ENCODE measurements around the gene TUBGCP3. TPM values are rescaled to one million over a fixed set of nuclear protein-coding genes. Genes with fewer than 3 reads are reported as not detected.

TUBGCP3 gene
- total and polyA plus RNA-seq, 5 experiments from 2014 or later, result 8.5 to 48.6 (median 14.6) TPM

DNA sequence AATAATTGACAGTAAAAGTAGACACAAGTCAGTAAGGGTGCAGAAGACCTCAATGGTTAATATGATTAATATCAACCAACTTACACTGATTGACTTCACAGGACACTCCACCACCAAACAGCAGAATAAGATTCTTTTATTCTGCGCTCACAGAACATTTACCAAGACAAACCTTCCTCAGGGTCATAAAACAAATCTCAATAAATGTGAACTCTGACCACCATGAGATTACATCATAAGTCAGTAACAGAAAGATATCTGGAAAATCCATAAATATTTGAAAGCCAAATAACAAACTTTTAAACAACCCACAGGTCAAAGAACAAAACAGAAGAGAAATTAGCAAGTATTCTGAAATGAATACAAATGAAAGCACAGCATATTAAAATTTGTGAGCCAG is 112.1 kb downstream of the TUBGCP3 start:
- H3K4me1 Mint-ChIP-seq, result no peaks in the 10 kb centered on the region
- peaks cover 0 to 14% (median 8%) of the 10 kb centered on the region in 9 donors for H3K9me3 Mint-ChIP-seq
- POLR2A ChIA-PET, result interaction anchor here (0.7 kb wide), 1 partner anchor 697 kb away, joined by 3 read pairs; no protein-coding TSS in a partner anchor
- peaks cover 0 to 14% (median 0%) of the 10 kb centered on the region in 3 donors for H3K36me3 Mint-ChIP-seq
- ATAC-seq (no peak), DNase-seq (no peak)
- H3K27ac Mint-ChIP-seq, result no peak overlapping the region
- no peaks in the 10 kb centered on the region for H3K27me3 Mint-ChIP-seq
- no peak overlapping the region for H3K4me3 Mint-ChIP-seq

DNA sequence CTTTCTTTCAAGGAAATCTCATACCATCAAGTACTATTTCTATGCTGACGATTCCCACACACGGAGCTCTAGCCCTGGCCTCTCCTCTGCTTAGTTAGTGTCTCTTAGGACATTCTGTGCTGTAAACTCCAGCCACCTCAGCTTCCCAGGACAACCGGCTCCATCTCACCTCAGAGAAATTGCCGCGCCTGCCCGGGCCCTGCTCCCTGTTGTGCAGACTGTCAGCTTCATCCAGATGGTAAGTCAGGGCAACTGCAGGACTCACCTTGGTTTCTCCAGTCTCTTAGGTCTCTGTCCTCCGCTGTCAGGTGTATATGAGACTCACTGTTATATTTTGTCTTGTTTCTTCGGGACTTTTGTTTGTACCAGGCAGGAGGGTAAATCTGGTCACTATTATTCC is 113.1 kb downstream of the TUBGCP3 start:
- Mint-ChIP-seq H3K27me3 (no peaks in the 10 kb centered on the region), H3K4me3 (no peak overlapping the region), H3K27ac (peak overlapping the region in 1 of 10 donors; percentile 32), H3K4me1 (no peaks in the 10 kb centered on the region), H3K9me3 (peaks cover 0 to 14% (median 7%) of the 10 kb centered on the region in 9 donors), H3K36me3 (peaks cover 0 to 18% (median 0%) of the 10 kb centered on the region in 3 donors)
- POLR2A ChIA-PET, result no interaction called here
- no peak for DNase-seq
- ATAC-seq, result no peak

DNA sequence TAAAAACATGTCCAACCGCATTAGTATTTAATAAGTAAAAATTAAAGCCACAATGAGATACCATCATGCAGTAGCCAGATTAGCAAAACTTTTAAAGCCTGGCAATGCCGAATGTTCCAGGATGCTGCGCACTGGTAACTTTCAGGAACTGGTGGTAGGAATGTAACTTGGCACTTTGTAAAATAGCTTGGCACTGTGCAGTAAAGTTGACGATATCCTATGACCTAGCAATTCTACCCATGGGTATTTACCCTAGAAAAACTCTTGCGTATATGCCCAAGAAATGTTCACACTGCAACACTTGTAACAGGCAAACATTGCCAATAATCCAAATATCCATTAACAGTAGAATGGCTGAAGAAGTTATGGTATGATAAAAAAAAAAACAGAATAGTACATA is 114.1 kb downstream of the TUBGCP3 start:
- no peaks in the 10 kb centered on the region for H3K27me3 Mint-ChIP-seq
- ATAC-seq, result no peak
- H3K9me3 Mint-ChIP-seq, result peaks cover 0 to 14% (median 7%) of the 10 kb centered on the region in 9 donors
- H3K4me3 Mint-ChIP-seq, result no peak overlapping the region
- H3K36me3 Mint-ChIP-seq, result peaks cover 0 to 18% (median 0%) of the 10 kb centered on the region in 3 donors
- POLR2A ChIA-PET, result no interaction called here
- DNase-seq, result no peak
- no peaks in the 10 kb centered on the region for H3K4me1 Mint-ChIP-seq
- no peak overlapping the region for H3K27ac Mint-ChIP-seq

DNA sequence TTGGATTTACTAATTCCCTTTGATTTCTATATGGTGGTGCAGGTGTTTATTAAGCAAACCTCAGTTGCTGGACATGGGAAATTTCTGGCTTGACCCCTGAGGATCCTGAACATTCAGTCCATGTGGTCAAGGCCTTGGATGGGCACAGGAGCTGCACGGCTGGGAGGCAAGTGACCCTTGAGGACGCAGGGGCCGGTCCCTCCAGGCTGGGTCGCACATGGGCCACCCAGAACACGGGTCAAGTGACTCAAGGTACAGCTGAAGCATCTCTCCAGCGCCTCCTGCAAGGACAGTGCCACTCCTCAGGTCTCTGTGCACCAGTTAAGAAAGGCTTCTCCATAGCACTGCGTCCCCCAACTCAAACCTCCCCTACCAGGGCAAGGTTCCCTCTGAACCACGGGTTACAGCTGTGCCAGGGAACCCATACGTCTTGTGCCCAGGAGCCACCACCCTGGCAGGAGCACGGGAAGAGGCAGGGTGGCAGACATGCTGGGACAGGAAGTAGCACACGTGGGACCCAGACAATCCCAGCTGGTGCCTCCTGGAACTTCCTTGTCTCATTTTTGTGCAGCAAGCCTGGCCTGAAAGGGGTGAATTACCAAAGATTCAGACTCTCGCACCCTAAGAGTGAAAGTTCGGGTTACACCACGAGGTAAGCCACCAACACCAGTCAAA is 118.7 kb downstream of the TUBGCP3 start:
- no peak for ATAC-seq
- Mint-ChIP-seq H3K9me3 (peaks cover 0 to 14% (median 7%) of the 10 kb centered on the region in 9 donors), H3K27ac (no peak overlapping the region), H3K27me3 (no peaks in the 10 kb centered on the region), H3K4me1 (no peaks in the 10 kb centered on the region), H3K36me3 (peaks cover 0 to 18% (median 3%) of the 10 kb centered on the region in 3 donors), H3K4me3 (no peak overlapping the region)
- POLR2A ChIA-PET, result no interaction called here
- DNase-seq, result no peak

DNA sequence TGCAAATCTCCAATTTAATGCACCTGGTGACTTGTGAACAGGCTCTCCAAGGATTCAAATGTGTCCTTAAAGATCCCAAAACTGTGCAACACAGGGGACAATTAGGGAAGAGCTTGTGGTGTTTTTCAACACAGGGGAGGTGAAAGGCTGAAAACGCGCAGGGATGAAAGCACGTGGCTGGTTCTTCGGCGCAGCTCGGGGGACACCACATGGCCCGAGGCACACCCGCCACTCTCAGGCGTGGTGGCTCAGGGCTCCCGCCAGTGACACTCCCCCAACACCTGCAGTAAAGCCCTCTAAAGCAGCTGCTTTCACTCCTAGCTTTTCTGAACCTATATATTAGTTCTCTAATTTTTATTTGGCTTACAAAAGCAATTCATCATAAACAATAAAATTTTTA is 119.9 kb downstream of the TUBGCP3 start:
- Mint-ChIP-seq H3K27me3 (no peaks in the 10 kb centered on the region), H3K9me3 (peaks cover 0 to 16% (median 9%) of the 10 kb centered on the region in 9 donors), H3K27ac (no peak overlapping the region), H3K4me1 (no peaks in the 10 kb centered on the region), H3K36me3 (peaks cover 3 to 25% (median 3%) of the 10 kb centered on the region in 3 donors), H3K4me3 (no peak overlapping the region)
- POLR2A ChIA-PET, result no interaction called here
- ATAC-seq, result no peak
- DNase-seq, result no peak

DNA sequence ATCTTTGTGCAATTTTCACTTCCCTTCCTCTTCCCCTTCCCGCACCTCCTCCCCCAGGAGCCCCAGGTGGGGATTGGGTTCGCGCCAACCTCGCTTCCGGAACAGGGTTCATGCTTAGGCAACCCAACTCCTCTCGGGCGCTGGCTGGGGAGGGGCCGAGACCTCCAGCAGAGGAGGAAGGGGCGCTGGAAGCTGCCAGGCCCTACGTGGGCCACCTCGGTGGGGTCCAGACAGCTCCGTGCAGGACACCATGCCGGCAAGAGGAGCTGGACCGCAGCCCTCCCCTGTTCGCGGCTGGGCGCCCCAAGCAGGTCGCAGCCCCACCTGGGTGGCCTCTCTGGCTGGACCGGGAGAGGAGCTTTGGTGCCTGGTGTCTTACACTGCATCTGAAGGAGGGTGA is 120.7 kb downstream of the TUBGCP3 start:
- ATAC-seq, result no peak
- H3K4me3 Mint-ChIP-seq, result no peak overlapping the region
- peaks cover 0 to 15% (median 11%) of the 10 kb centered on the region in 9 donors for H3K9me3 Mint-ChIP-seq
- DNase-seq, result no peak
- H3K27ac Mint-ChIP-seq, result no peak overlapping the region
- peaks cover 0 to 4% (median 2%) of the 10 kb centered on the region in 5 donors for H3K27me3 Mint-ChIP-seq
- no peaks in the 10 kb centered on the region for H3K4me1 Mint-ChIP-seq
- peaks cover 3 to 29% (median 8%) of the 10 kb centered on the region in 3 donors for H3K36me3 Mint-ChIP-seq
- POLR2A ChIA-PET, result no interaction called here

DNA sequence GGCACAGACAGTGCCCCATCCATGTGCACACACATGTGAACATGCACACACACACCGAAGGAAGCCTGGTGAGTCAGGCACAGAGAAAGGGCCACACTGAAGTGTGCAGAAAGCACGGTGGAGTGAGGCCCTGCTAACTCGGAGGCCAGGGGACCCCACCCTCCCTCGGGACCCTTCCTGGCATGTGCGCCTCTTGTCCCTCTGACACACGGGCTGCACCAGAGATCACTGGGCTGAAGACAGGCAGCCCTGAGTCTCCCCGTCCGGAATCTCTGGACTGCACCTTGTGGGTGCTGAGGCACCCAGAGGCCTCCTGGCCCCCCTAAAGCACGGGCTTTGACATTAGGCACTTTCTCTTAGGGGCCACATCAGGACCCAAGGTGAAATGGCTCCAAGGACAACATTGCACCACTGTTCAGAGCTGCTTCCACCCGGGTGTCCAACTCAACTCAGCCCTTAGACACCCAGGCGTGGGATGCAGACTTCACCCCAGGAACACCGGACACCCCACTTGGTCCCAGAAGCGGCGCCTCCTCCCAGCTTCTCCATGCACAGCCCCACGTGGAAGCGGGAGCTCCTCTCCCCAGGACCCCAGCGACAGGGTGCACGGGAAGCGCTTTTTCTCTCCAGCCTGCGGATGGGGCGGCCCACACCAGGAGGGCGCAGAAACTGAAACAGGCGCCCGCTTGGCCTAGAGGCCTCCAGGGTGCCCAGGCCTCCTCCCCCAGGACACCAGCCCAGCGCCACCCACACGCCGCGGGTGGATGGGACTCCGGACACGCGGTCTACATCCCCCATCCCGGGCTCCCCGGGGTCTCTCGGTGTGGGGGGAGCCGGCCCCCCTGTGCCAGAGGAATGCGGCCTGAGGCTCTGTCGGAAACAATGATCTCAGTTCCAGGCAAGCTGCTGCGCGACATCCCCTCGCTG is 121.6 kb downstream of the TUBGCP3 start:
- H3K36me3 Mint-ChIP-seq, result peaks cover 7 to 25% (median 13%) of the 10 kb centered on the region in 3 donors
- H3K4me1 Mint-ChIP-seq, result no peaks in the 10 kb centered on the region
- POLR2A ChIA-PET, result no interaction called here
- no peak for ATAC-seq
- DNase-seq, result no peak
- no peak overlapping the region for H3K27ac Mint-ChIP-seq
- no peak overlapping the region for H3K4me3 Mint-ChIP-seq
- H3K27me3 Mint-ChIP-seq, result peaks cover 0 to 13% (median 6%) of the 10 kb centered on the region in 5 donors
- peaks cover 0 to 18% (median 15%) of the 10 kb centered on the region in 9 donors for H3K9me3 Mint-ChIP-seq

DNA sequence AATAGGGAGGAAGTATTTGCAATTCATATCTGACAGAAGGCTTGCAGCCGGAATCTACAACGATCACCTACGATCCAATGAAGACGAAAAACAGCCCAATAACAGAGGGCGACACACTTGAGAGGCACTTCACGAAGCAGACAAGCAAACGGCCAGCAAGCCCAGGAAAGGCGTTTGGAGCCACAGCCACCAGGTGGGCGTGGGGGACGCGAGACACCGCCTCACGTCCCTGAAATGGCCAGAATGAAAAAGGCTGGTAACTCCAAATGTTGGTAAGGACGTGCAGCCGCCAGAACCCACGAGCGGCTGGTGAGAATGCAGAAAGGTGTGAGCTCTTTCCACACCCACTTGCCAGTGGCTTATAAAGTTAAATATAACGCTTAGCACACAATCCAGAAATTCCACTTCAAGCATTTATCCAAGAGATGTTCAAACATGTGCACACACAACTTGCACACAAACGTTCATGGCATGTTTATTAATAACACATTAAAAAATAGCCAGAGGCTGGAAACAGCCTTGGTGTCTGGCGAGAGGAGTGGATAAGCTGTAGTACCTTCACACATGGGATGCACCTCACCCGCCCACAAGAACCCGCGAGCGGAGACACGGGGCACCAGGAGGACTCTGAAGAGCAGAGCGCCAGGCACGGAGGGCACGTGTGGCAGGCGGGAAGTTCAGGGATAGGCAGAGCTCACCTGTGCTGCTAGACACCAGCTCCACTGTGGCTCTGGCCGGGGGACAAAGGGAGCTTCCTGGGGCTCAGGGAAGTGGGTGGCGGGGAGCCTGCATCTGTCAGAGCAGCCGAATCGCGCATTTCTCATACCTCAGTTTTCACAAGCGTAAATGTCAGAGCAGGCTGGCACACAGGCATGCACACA is 122.5 kb downstream of the TUBGCP3 start:
- peaks cover 0 to 18% (median 7%) of the 10 kb centered on the region in 5 donors for H3K27me3 Mint-ChIP-seq
- DNase-seq, result no peak
- peaks cover 0 to 2% (median 0%) of the 10 kb centered on the region in 4 donors for H3K4me1 Mint-ChIP-seq
- no peak overlapping the region for H3K27ac Mint-ChIP-seq
- H3K36me3 Mint-ChIP-seq, result peaks cover 8 to 18% (median 13%) of the 10 kb centered on the region in 3 donors
- peaks cover 0 to 20% (median 11%) of the 10 kb centered on the region in 9 donors for H3K9me3 Mint-ChIP-seq
- POLR2A ChIA-PET, result no interaction called here
- no peak for ATAC-seq
- no peak overlapping the region for H3K4me3 Mint-ChIP-seq

DNA sequence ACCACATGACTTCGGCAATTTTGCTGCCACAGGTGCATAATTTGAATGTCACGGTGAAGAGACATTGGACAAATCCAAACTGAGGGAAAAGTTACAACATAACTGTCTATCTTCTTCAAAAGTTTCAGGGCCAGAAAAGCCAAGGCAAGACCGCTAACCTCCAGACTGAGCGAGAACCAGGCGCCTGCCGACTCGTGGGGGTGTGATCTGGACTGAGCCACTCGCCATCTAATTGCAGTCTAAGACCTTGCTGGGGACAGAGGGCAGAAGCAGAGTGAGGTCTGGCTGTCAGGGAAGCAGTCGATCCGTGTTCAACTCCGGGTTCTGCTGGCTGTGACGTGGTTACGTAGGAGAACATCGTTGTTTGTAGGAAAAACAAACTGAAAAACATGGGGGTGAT is 123.2 kb downstream of the TUBGCP3 start:
- Mint-ChIP-seq H3K27ac (no peak overlapping the region), H3K9me3 (peaks cover 6 to 27% (median 12%) of the 10 kb centered on the region in 9 donors), H3K4me1 (peaks cover 0 to 2% (median 0%) of the 10 kb centered on the region in 4 donors), H3K27me3 (peaks cover 0 to 22% (median 8%) of the 10 kb centered on the region in 5 donors), H3K4me3 (no peak overlapping the region), H3K36me3 (peaks cover 8 to 19% (median 16%) of the 10 kb centered on the region in 3 donors)
- no peak for DNase-seq
- ATAC-seq, result no peak
- POLR2A ChIA-PET, result no interaction called here

DNA sequence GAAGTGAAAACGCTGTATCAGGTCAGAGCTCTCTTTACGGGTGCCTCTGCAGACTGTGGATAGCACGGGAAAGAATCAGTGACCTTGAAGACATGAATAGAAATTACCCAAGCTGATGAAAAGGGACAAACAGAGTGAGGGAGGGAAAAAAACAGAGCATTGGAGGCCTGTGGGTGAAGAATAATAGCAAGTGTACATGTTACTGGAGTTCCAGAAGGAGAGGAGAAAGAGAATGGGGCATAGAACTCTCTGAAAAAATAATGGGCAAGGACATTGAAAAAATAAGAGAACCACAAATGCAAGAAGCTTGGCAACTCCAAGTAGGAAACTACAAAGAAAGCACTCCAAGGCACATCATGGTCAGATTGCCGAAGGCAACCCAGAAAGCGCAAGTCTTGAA is 125.5 kb downstream of the TUBGCP3 start:
- peaks cover 0 to 27% (median 8%) of the 10 kb centered on the region in 5 donors for H3K27me3 Mint-ChIP-seq

DNA sequence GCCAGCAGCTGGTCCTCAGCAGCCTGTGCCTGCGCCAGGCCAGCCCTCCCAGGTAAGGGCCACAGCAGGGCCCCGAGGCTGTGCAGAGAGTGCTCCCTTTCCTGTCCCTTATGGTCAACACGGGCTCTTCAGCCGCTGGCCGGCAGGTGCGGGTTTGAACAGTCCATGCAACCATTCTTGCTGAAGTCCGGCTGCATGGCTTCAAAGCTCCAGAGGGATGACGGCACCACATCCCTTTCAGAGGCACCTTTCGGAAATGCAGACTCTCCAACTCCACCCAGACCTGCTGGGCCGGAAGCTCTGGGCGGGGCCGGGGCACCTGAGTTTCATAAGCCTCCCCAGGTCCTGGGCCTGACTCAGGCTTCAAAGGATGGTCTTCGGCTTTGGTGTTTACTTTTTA is 130.5 kb downstream of the TUBGCP3 start:
- DNase-seq (no peak), ATAC-seq (no peak)
- peaks cover 9 to 36% (median 18%) of the 10 kb centered on the region in 9 donors for H3K9me3 Mint-ChIP-seq
- no peak overlapping the region for H3K27ac Mint-ChIP-seq
- peaks cover 0 to 2% (median 0%) of the 10 kb centered on the region in 4 donors for H3K4me1 Mint-ChIP-seq
- H3K27me3 Mint-ChIP-seq, result peaks cover 0 to 25% (median 7%) of the 10 kb centered on the region in 5 donors
- POLR2A ChIA-PET, result no interaction called here
- peaks cover 5 to 18% (median 6%) of the 10 kb centered on the region in 3 donors for H3K36me3 Mint-ChIP-seq
- no peak overlapping the region for H3K4me3 Mint-ChIP-seq

More for the DNA sequence above, 125.5 kb downstream of the TUBGCP3 start:
- POLR2A ChIA-PET, result no interaction called here
- Mint-ChIP-seq H3K4me1 (peaks cover 0 to 2% (median 0%) of the 10 kb centered on the region in 4 donors), H3K27ac (no peak overlapping the region), H3K4me3 (no peak overlapping the region), H3K9me3 (peaks cover 11 to 34% (median 22%) of the 10 kb centered on the region in 9 donors), H3K36me3 (peaks cover 8 to 24% (median 16%) of the 10 kb centered on the region in 3 donors)
- ATAC-seq (no peak), DNase-seq (no peak)

DNA sequence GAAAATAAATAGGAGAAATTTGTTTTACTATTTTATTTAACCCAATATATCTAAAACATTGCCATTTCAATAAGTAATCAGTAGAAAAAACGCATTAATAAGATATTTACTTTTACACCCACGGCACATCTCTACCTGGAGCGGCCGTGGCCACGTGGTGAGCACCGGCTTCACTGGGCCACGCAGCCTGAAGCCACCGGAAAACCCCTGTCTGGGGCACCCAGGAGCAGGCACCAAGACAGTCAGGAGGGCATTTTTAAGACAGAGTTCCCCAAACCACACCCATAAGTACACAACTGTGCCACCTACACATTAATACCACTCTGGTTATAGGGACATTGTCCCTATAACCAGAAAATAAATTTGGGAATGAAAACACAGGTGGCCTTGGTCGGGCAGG is 130.9 kb downstream of the TUBGCP3 start:
- Mint-ChIP-seq H3K9me3 (peaks cover 5 to 32% (median 15%) of the 10 kb centered on the region in 9 donors), H3K27ac (no peak overlapping the region), H3K27me3 (peaks cover 0 to 21% (median 5%) of the 10 kb centered on the region in 5 donors), H3K36me3 (peaks cover 1 to 14% (median 5%) of the 10 kb centered on the region in 3 donors), H3K4me1 (peaks cover 0 to 2% (median 0%) of the 10 kb centered on the region in 4 donors), H3K4me3 (no peak overlapping the region)
- no peak for ATAC-seq
- POLR2A ChIA-PET, result no interaction called here
- no peak for DNase-seq
